ENCODE results near the gene RPUSD1. TPM values are rescaled to one million over a fixed set of nuclear protein-coding genes. Genes with fewer than 3 reads are reported as not detected.
A peak's percentile ranks its signal among the peaks of the same experiment; 100 is the strongest.

Gene RPUSD1
- polyA plus RNA-seq, 1 of the 3 experiments (the other 2 are of a cell fraction), result 27.7 TPM

- peak; percentile 100 for DNase-seq
- Histone ChIP-seq H3K79me2 (ENCODE audit: insufficient read depth) (peaks cover 31% of the 10 kb centered on the region), H3K27ac (ENCODE audit: low read depth in 2 of 2, low read length in 1 of 2) (peak within 1 kb of the TSS in 1 of 2 experiments; percentile 76; a peak in 2 of 4 replicates), H3K36me3 (replicated peaks in 1 of 2; ENCODE audit: control insufficient read depth in 1 of 2, insufficient read depth in 2 of 2, low read length in 1 of 2) (peaks cover 0 to 16% of the 10 kb centered on the region in 2 experiments), H3K9ac (peak within 1 kb of the TSS; percentile 83), H3K9me2 (no peaks in the 10 kb centered on the region), H3K4me1 (ENCODE audit: control insufficient read depth in 1 of 2, insufficient read depth in 2 of 2, low read depth in 1 of 2, low read length in 1 of 2) (peaks cover 0 to 19% of the 10 kb centered on the region in 2 experiments; a peak in 1 of 4 replicates), H3K4me2 (peak within 1 kb of the TSS; percentile 100), H3K27me3 (ENCODE audit: insufficient read depth) (no peaks in the 10 kb centered on the region), H4K20me1 (ENCODE audit: insufficient read depth) (peaks cover 23% of the 10 kb centered on the region; the same call in 1 of the 2 replicates), H3K9me3 (no peaks in the 10 kb centered on the region), H3F3A (replicated peaks; ENCODE audit: insufficient read depth) (no peaks in the 10 kb centered on the region), H3K4me3 (ENCODE audit: low read depth in 2 of 2, low read length in 1 of 2) (peak within 1 kb of the TSS; percentile 84 to 91), H2AFZ (ENCODE audit: low read depth) (peak within 1 kb of the TSS; percentile 83)
- POLR2A ChIA-PET, result interaction anchor here (0.6 to 2.2 kb wide), 6 partner anchors 11 to 430 kb away, joined by 3 to 18 read pairs (median 4); partner anchors contain the start of genes ANTKMT, CIAO3 and GNG13
- CTCF ChIA-PET, result interaction anchor here (0.9 to 8.9 kb wide), 2 partner anchors 74 to 78 kb away, joined by 3 to 127 read pairs; partner anchors contain the start of gene METRN
- TF ChIP-seq RCOR1 (IDR thresholded peaks at IDR 0.05; ENCODE audit: low read length) (no peak), SMC3 (IDR thresholded peaks at IDR 0.05; ENCODE audit: low read depth, low read length) (no peak), TEAD4 (IDR thresholded peaks at IDR 0.05; ENCODE audit: borderline replicate concordance, insufficient read depth) (no peak), USF1 (IDR thresholded peaks at IDR 0.05; ENCODE audit: borderline replicate concordance, low read depth) (no peak), ELF1 (IDR thresholded peaks at IDR 0.05) (no peak), NFIC (IDR thresholded peaks at IDR 0.05; ENCODE audit: borderline replicate concordance) (no peak), PBX3 (IDR thresholded peaks at IDR 0.05) (peak; percentile 91), RXRA (IDR thresholded peaks at IDR 0.05; ENCODE audit: borderline replicate concordance, low read depth) (no peak), GABPA (IDR thresholded peaks at IDR 0.05; ENCODE audit: low read depth) (peak; percentile 57; the same call in 1 of the 2 replicates), REST (IDR thresholded peaks at IDR 0.05; ENCODE audit: low read depth, low read length) (no peak), MAX (IDR thresholded peaks at IDR 0.05; ENCODE audit: low read depth) (peak; percentile 47; the same call in 1 of the 2 replicates), USF2 (IDR thresholded peaks at IDR 0.05; ENCODE audit: borderline replicate concordance, low read depth, low read length) (no peak), FOXJ3 (CRISPR knock-in tag; IDR thresholded peaks at IDR 0.05) (no peak), NRF1 (IDR thresholded peaks at IDR 0.05; ENCODE audit: low read depth, low read length) (peak; percentile 49; the same call in 1 of the 2 replicates), IRF3 (IDR thresholded peaks at IDR 0.05; ENCODE audit: low read depth, low read length) (no peak), MXI1 (IDR thresholded peaks at IDR 0.05; ENCODE audit: low read depth, low read length) (peak; percentile 87), SIN3A (IDR thresholded peaks at IDR 0.05; ENCODE audit: borderline replicate concordance, low read depth, low read length) (peak; percentile 86; the same call in 1 of the 2 replicates), MEF2A (IDR thresholded peaks at IDR 0.05; ENCODE audit: borderline replicate concordance, low read depth) (no peak), RFX5 (IDR thresholded peaks at IDR 0.05; ENCODE audit: low read length) (no peak), JUND (IDR thresholded peaks at IDR 0.05) (no peak), RAD21 (IDR thresholded peaks at IDR 0.05; ENCODE audit: low read length) (no peak)
- WGBS (ENCODE audit: low lambda C conversion rate), result 0% methylated on average over 26 of the region's 97 CpGs
Measured at GRCh38 chr16:788399-789126, 382 bp upstream of the RPUSD1 start, which contains the start of gene CHTF18. Gene CHTF18, plus strand, starts transcription at chr16:788620. Its CDS starts 65 bp downstream, at chr16:788685.
